ENCODE measurements around the gene TMEM238.

GRCh38 chr19:55382013-55382412, 2.1 kb downstream of the TMEM238 start:
- TF ChIP-seq, protein P1, sequence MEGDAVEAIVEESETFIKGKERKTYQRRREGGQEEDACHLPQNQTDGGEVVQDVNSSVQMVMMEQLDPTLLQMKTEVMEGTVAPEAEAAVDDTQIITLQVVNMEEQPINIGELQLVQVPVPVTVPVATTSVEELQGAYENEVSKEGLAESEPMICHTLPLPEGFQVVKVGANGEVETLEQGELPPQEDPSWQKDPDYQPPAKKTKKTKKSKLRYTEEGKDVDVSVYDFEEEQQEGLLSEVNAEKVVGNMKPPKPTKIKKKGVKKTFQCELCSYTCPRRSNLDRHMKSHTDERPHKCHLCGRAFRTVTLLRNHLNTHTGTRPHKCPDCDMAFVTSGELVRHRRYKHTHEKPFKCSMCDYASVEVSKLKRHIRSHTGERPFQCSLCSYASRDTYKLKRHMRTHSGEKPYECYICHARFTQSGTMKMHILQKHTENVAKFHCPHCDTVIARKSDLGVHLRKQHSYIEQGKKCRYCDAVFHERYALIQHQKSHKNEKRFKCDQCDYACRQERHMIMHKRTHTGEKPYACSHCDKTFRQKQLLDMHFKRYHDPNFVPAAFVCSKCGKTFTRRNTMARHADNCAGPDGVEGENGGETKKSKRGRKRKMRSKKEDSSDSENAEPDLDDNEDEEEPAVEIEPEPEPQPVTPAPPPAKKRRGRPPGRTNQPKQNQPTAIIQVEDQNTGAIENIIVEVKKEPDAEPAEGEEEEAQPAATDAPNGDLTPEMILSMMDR (conservative IDR thresholded peaks at IDR 0.05; ENCODE audit: low read depth, low read length), result no peak
- TF ChIP-seq EZH2phosphoT487 (IDR thresholded peaks at IDR 0.05; ENCODE audit: borderline replicate concordance, low read length), result no peak
